ENCODE results near the gene ADA.
"Not testable (repeated sequence)": the region's sequence is repeated elsewhere in the genome, so short reads cannot be mapped to it uniquely, and the experiment has no call there.

The ADA gene

DNA sequence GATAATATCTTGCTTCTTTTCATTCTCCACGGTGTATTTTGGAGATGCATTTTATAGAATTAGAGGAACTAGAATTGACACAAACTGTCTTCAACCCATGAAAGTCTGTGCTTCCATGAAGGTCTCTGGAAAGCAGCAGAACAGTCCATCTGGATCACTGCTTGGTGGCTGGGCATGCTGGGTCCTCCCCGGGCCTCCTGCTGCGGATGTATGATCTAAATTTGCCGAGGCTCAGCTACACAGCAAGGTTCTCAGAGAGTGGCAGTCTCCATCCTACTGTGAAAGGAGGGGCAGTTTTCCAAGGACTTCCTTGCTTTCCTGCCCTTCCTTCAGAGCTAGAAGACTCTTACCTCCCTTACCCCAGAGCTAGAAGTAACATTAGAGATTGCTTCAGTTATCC is 54.0 kb downstream of the ADA start:
- no peak for DNase-seq

DNA sequence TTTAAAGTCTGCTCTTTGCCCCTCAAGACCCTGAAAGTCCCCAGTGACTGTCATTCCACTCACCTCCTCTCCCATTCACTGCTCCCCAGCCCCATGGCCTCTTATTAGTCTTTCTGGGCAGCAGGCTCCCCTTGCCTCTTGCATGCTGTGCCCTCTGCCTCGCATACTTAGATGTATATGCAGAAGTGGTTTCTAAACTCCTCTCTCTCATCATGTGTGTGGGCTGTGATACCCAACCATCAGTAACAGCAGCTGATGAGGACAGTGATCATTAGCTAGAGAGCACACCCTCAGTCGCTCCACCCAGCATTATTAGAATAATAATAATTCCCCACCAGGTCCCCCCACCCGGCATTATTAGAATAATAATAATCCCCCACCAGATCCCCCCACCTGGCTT is 54.6 kb downstream of the ADA start:
- no peak for DNase-seq

DNA sequence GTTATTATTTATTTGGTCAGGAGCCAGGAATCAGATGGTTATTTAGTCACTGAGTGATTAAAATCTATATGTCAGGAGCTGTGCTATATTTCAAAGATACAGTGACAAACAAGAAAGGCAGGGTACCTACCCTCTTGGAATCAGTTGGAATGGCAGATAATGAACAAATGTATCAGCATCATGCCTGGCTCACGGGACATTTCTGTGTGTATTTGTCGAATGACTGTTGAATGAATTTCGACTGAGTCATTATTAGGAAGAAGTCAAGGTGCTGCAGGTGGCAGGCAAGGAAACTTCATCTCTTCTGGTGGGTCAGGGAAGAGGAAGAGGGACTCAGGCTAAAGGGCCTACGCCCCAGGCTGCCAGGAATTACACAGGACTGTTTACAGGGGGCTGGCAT is 55.5 kb downstream of the ADA start:
- DNase-seq, result no peak

DNA sequence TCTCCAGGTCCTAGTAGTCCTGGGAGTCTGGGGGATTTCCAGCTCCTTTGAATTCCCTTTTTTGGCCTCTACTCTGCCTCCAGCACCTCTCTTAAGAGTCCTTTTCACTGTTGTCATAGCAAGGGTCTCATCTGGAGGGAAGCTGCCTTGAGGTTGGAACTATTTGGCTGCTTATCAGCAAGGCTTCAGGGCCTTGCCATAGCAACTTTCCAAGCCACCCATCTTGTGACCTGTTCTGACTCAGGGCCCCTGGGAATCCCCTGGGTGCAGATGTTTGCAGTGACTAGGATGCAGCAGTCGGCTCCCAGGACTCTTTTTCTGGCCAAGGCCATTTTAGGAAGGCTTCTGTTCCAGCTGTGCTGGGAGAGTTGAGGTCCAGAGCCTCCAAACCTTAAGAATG is 56.8 kb downstream of the ADA start:
- DNase-seq, result no peak

DNA sequence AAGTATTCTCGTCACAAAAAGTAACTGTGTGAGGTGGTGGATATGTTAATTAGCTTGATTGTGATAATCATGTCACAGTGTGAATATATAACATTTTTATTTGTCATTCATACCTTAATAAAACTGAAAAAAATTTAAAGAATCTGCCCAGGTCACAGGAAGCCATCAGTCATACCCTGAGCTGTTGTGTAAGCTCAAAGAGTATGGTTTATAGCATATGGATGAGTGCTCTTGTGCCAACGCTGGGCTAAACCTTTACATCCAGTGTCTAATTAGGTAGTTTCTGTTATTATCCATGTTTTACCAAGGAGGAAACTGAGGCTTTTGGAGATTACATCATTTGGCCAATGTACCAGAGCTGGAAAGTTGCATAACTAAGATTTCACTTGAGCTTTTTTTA is 57.7 kb downstream of the ADA start:
- no peak for DNase-seq

DNA sequence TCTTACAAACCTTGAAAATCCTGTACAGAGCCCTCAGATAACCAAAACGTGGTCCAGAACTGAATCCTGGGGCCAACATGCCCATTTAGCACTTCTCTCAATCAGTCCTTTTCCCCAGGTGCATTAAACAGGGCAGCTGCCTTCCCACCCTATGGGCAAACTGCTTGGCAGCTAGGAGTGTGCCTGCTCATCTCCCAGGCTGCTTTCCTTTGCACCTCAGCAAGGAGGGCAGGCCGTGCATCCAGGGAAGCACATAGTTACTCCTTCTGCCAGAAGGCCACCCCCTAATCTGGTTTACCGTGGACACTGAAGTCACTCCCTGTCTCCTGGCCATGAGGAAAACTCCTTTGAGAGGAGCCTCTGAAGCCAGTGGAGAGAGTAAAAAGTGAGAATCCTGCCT is 59.1 kb downstream of the ADA start:
- no peak for DNase-seq

DNA sequence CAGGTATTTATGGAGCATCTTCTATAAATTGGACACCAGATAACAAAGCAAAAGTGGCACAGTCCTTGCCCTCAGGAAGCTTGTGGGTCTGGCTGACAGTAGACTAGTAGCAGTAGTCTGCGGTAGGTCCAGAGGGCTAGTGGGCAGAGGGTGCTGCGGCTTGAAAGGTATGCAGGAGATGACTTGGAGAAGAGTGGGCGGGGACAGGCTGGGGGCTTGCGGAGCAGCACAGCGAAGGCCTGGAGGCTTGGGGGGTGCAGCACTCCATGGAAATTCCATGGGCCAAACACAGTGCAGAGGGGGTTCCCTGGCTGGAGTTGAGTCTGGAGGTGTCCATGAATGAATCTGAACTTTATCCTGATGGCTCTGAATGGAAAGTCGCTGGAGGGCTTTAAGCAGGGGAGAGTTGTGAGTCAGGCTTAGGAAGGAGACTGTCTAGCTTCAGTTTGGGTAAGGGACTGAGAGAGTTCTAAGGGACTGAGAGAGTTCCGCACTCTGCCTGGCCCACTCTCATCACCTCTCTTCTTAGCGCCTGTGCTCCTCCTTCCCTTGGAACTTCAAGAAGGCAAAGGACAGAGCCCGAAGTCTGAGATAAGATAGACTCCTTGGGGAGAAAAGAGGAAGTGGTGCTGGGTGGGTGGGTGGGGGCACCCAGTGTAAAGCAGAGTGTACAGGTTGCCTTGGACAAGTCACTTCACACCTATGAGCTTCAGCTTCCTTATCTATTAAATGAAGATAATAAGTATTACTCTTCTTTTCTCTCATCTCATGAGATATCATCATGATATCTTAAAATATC is 60.3 kb downstream of the ADA start:
- DNase-seq, result no peak

DNA sequence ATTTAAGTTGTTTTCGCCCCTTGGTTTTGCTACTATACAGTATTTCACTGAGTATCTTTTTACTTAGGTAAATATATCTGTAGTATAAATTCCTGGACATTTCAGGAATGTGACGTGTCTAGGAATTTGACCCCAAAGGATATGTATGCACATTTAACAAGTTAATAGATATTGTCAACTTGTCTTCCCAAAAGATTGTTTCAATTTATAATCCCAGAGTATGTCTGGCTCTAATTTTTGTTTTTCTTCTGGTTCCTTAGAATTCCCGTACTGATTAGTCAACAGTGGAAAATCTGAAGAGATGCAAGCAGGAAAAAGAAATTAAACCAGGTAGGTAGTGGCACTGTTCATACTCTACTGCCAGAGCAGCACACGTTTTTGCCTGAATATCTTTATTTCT is 62.0 kb downstream of the ADA start:
- no peak for DNase-seq

DNA sequence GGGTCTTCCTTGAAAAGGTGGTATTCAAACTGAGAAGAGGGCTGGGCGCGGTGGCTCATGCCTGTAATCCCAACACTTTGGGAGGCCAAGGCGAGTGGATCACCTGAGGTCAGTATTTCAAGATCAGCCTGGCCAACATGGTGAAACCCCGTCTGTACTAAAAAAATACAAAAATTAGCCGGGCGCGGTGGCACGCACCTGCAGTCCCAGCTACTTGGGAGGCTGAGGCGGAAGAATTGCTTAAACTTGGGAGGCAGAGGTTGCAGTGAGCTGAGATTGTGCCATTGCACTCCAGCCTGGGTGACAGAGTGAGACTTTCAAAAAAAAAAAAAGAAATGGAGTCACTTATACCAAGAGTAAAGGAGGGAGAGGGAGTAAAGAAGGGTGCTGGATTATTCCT is 63.2 kb downstream of the ADA start:
- DNase-seq, result not testable (repeated sequence)

DNA sequence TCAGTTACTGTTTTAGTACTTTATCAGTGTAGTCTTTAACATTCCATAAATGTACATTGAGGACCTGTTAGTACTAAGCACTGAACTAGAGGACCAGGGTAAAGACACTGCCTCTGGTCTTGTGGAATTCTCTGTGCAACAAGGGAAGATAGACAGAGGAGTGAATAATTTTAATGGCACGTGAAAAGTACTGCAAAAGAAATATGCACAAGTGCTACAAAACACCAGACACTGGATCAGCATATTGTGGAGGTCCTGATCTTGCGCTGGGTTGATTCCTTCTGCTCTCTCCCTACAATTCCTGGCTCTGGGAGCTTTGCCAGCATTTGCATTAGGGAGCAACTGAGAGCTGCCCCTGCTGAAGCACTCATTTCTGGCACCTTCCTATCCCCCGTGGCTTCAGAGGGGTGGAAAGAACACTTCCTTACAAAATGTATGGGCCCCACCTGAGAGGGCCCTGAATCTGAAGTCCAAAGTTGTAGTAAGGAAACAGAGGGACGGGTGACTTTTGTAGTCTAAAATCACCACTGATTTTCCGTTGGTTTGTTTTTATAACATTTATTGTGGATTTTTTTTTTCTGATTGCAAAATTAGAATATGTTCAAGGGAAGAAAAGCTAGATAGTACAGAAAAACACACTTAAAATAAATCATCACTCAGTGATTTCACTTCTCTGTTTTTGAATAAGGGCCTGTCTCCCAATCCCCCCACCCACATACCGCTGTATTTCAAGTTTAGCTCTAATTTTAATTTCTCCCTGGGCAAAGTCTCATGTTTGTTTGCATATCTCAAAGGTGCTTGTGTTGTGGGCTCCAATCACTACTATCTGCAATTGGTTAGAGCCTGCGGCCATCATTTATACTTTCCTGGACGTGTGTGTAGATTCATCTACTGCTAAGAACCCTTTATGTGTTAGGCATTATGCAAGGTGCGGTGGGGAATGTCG is 64.2 kb downstream of the ADA start:
- no peak for DNase-seq

DNA sequence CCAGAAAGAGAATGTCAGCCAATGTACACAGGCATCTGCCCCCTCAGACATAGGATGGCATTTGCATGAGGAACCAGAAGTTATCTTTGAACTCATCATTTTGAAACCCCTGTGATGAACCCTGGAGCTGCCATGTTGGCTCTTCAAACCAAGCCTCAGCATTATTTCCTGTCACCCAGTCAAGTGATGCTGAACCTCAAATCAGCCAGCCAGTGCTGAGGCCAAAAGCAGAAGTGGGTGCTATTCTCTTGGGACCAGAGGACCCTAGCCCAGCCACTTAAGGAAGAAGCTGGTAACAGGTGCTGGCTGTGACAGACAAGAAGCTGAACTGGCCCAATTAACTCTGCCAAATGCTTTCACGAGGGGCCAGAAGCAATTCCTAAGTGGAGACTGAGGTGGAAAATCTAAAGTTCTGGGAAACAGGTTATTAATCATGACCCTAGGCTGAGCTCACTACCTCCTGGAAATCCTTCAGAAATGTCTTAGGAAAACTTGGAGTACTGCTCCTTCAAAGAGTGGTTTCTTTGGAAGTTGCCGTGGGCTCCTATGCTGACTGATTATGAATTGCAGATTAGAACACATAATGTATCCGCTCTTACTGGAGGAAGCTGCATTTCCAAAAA is 65.1 kb downstream of the ADA start:
- no peak for DNase-seq

DNA sequence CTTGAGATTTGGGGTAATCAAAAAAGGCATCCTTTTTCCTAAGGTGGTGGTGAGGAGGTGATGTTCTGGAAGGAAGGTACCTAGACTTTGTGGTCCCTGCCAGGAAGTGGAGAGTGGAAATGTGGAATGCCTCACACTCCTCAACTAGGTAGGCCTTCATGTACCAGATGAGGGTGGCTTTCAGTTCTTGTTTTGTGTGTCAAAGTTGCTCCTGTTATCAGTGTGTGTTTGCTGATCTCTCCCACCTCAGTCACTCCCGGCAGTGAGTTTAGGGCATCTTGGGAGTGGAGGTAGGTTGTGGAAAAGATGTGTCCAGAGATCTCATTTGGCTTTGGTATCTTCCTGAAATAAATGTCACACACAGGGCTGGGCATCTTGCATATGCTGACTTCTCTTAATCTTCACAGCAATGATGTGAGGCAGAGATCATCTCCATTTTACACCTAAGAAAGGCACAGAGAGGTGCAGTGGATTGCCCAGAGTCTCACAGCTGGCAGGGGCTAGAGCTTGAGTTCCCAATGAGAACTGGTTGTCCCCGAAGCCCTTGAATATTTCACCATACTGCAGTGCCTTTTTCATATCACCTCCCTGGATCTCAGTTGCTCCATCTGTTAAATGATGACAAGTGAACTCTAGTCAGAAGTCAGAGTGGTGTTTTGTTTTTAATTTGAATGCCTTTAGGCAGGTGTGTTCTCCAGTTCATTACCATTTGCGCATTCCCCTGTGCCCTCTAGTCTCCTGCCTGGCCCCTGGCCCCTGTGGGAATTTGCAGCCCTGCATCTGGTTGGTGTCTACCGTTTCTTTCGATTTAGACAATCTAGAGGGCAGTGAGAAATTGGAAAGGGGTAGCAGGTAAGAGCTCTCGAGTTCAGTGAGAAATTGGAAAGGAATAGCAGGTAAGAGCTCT is 66.2 kb downstream of the ADA start:
- DNase-seq, result no peak

DNA sequence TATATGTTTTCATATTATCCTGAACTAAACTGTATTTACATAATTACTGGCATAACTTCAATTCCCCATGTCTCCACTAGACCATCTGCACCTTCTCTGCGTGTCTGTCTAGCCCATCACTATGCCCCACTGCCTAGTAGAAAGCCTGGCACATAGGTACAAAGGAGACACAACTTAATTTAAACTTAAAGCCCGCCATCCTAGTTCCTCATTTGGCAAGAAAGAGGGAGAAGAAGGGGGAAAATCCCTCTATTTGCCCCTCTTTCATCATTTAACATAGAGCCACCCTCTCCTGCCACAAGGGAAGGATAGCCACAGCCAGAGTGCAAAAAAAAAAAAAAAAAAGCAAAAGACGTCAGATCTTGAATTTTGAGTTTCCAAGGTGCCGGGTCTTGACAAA is 67.3 kb downstream of the ADA start:
- DNase-seq, result no peak

DNA sequence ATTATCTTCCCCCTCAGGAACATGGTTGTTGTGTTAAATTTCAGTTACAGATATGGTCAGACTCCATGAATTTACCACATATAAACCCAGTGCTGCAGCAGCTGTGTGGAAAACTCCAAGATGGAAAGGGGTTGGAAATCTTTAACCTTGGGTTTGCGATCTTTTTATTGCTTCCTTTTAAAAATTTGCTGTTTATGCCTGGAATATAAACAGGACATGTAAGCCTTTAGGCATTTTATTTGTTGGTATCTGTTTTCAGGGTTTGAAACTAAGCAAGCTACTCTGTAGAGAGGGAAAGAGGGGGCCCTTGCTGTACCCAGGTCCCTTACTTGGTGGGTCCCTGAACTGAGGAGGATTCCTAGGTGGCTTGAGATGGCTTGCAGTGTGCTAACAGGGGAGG is 68.3 kb downstream of the ADA start:
- DNase-seq, result no peak

DNA sequence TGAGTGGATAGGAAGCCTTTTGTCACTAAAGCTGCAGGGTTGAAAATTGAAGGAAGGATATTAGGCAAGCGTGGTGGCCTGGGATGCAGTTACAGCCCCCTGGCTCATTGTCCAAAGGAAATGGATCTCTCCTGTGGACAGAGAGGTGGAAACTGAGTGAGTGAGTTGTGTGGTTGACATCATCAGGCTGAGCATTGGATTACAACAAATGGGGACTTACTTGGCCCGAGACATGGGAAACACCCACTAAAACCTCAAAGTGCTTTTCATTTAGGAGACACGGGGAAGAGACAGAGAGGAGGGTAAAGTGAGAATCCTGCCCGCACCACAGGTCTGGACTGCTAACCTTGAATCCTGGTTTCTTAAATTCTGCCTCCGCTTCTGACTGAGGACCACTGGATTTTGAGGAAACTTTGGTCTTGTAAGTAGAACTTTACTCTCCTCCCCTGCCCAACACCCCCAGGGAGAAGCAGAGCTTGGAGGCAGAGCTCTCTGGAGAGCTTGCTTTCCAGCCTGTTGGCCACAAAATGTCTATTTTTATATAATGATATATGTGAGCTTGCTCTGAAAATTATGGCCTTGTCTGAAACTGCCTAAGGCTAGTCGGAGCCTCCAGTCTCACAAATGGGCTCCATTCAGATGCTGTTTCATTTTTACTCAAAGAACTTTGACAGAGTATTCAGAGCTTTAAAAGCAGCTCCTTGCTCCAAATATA is 69.0 kb downstream of the ADA start, which contains the start of gene PKIG:
TSS of gene PKIG (plus strand) at position 269 of the 715 bp plus-strand sequence. CDS start 31,978 bp downstream, outside the sequence.
- no peak for DNase-seq

DNA sequence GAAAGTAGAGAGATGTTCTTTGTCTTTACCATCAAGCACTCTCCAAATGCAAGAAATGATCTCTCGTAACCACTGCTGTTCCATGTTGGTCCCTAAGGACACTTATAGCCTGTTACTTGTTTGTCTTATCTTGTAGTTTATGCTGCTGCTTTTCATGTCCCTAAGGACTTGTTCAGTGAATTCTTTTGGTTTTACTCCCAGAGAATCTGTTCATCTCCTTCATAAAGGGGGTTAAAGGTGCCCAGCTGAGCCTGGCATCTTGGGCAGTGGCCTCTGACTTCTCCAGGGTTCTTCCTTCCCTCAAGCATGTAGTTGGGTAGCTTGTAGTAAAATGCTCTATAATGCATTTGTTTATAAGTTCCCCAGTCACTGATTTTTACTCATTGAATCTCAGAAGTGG is 70.0 kb downstream of the ADA start:
- no peak for DNase-seq

DNA sequence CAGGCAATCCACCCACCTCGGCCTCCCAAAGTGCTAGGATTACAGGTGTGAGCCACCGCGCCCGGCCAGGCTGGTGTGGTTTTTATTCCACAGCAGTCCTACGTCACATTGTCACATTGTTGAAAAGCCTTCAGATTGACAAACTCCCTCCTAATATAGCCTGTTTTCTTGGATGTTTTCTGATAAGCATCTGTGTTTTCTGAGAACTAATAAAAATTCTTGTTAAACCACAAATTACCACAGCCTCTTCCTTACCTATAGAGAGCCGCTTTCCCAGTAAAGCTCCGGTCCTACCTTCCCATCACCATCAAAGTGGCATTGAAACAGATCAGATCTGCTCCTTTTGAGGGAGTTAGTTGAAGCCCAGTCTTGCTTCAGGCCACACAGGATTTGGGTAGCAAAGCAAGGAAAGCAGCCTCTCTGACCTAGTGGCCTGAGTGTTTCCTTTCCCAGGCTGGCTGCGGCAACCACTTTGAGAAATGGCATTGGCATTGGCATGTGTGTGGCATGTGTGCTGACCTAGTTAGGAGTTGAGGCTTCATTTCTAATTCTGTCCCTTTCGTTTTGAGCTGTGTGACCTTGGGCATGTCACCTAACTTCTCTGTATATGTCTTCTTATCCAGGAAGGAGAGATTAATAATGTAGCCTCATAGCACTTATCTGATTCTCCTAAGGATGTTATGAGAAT is 70.8 kb downstream of the ADA start:
- DNase-seq, result no peak

DNA sequence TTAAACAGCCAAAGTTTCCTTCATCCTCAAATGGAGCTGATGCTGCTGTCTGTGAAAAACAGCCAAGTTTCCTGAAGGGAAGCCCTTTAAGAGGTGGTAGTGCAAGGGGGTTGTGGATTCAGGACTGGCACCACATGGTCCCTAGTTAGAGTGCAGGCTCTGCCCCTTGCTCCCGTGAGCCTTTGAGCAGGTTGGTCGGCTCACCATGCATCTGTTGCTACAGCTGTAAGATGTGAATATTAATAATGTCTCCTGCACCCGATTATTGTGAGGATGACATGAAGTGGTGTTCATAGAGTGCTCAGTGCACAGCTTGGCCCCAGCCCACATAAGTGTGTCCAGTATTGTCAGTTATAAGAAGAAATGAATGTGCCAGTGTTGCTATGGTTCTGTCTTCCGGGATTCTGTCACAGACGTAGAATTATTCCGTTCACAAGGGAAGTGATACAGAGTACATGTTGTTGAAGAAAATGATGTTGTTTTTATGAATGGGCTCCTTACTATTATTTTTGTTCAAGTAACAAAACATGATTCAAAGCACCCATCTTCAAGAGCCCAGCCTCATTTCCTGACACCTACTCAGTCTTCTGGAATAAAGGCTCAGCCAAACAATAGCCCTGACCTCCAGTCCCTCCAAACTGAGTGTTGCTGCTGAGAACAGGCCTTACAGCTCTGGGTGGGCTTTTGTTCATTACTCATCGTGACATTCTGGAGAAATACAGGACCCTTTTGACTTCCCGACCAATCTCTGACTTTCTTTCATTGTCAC is 72.0 kb downstream of the ADA start:
- DNase-seq, result peak; percentile 53

DNA sequence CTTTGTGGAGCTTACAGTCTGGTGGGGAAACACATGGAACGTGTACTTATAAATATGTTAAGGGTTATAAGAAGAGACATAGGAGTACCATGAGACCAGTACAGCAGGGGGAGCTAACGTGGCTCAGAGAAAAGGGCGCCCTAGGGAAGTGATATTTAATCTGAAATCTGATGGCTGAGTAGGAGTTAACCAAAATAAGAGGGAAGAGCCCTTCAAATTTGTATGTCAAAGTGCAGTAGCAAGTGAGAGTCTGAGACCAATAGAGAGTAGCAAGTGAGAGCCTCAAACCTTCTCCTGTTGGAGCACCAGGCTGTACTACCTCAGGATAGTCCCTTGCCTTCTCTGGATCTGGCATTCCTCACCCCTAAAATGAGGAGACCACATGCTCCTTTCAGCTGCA is 75.2 kb downstream of the ADA start:
- no peak for DNase-seq

DNA sequence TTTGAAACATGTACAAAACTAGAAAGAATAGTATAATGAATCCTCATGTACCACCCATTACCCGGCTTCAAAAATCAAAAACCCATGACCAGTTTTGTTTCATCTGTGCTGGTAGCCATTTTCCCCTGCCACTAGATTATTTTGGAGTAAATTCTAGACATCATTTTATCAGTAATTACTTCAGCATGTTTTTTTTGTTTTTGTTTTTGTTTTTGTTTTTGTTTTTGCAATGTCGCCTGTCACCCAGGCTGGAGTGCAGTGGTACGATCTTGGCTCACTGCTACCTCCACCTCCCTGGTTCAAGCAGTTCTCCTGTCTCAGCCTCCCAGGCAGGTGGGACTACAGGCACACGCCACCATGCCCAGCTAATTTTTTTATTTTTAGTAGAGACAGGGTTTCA is 77.1 kb downstream of the ADA start:
- no peak for DNase-seq
